Measurements from ENCODE around the gene HSPB8. TPM values are rescaled to one million over a fixed set of nuclear protein-coding genes. Genes with fewer than 3 reads are reported as not detected.

HSPB8 gene
- total RNA-seq, 4 donors from 2014 or later: 47.8 to 86.4 (median 72.1) TPM

GRCh38 chr12:119151445-119152026 is 27.2 kb upstream of the HSPB8 start:
- intact Hi-C loops (cut with DNase I): no loop called here
- Histone ChIP-seq H3K27me3 (peaks cover 0 to 11% (median 0%) of the 10 kb centered on the region in 4 donors), H3K9me3 (peaks cover 0 to 10% (median 8%) of the 10 kb centered on the region in 3 donors), H3K36me3 (no peaks in the 10 kb centered on the region), H3K4me3 (no peak overlapping the region), H3K4me1 (peaks cover 0 to 7% (median 0%) of the 10 kb centered on the region in 3 donors), H3K27ac (no peak overlapping the region)
- no peak for TF ChIP-seq POLR2A (IDR thresholded peaks at IDR 0.05)
- TF ChIP-seq, protein P1, sequence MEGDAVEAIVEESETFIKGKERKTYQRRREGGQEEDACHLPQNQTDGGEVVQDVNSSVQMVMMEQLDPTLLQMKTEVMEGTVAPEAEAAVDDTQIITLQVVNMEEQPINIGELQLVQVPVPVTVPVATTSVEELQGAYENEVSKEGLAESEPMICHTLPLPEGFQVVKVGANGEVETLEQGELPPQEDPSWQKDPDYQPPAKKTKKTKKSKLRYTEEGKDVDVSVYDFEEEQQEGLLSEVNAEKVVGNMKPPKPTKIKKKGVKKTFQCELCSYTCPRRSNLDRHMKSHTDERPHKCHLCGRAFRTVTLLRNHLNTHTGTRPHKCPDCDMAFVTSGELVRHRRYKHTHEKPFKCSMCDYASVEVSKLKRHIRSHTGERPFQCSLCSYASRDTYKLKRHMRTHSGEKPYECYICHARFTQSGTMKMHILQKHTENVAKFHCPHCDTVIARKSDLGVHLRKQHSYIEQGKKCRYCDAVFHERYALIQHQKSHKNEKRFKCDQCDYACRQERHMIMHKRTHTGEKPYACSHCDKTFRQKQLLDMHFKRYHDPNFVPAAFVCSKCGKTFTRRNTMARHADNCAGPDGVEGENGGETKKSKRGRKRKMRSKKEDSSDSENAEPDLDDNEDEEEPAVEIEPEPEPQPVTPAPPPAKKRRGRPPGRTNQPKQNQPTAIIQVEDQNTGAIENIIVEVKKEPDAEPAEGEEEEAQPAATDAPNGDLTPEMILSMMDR (IDR thresholded peaks at IDR 0.05): no peak
- DNase-seq: no peak
- WGBS, 2 donors: 82% methylated on average over 1 of the region's 1 CpG; no CpG with 5 or more reads in 1 of the 2 donors

- WGBS, 2 donors: 45 to 53% methylated on average over 21 to 32 of the region's 49 CpGs
- H3K27me3 ChIP-seq: peaks cover 0 to 11% (median 0%) of the 10 kb centered on the region in 4 donors
- H3K4me1 ChIP-seq: peaks cover 0 to 7% (median 0%) of the 10 kb centered on the region in 3 donors
- intact Hi-C loops (cut with DNase I): no loop called here
- DNase-seq: no peak
- no peaks in the 10 kb centered on the region for H3K36me3 ChIP-seq
- no peak for TF ChIP-seq POLR2A (IDR thresholded peaks at IDR 0.05)
- TF ChIP-seq, protein P1 (IDR thresholded peaks at IDR 0.05): no peak
- peaks cover 0 to 10% (median 8%) of the 10 kb centered on the region in 3 donors for H3K9me3 ChIP-seq
- peak overlapping the region in 1 of 4 donors; percentile 27 for H3K4me3 ChIP-seq
- H3K27ac ChIP-seq: no peak overlapping the region
These were observed 25.0 kb upstream of the HSPB8 start for GRCh38 chr12:119153477-119154434.

GRCh38 chr12:119154435-119154818 is 24.3 kb upstream of the HSPB8 start:
- WGBS, 2 donors: 60 to 89% methylated on average over 1 to 3 of the region's 11 CpGs
- no peak overlapping the region for H3K4me3 ChIP-seq
- H3K4me1 ChIP-seq: peaks cover 0 to 7% (median 0%) of the 10 kb centered on the region in 3 donors
- H3K9me3 ChIP-seq: peaks cover 0 to 10% (median 8%) of the 10 kb centered on the region in 3 donors
- intact Hi-C loops (cut with DNase I): no loop called here
- H3K36me3 ChIP-seq: no peaks in the 10 kb centered on the region
- TF ChIP-seq, protein P1 (IDR thresholded peaks at IDR 0.05): no peak
- no peak for TF ChIP-seq POLR2A (IDR thresholded peaks at IDR 0.05)
- no peak overlapping the region for H3K27ac ChIP-seq
- DNase-seq: no peak
- H3K27me3 ChIP-seq: peaks cover 0 to 11% (median 0%) of the 10 kb centered on the region in 4 donors

DNA sequence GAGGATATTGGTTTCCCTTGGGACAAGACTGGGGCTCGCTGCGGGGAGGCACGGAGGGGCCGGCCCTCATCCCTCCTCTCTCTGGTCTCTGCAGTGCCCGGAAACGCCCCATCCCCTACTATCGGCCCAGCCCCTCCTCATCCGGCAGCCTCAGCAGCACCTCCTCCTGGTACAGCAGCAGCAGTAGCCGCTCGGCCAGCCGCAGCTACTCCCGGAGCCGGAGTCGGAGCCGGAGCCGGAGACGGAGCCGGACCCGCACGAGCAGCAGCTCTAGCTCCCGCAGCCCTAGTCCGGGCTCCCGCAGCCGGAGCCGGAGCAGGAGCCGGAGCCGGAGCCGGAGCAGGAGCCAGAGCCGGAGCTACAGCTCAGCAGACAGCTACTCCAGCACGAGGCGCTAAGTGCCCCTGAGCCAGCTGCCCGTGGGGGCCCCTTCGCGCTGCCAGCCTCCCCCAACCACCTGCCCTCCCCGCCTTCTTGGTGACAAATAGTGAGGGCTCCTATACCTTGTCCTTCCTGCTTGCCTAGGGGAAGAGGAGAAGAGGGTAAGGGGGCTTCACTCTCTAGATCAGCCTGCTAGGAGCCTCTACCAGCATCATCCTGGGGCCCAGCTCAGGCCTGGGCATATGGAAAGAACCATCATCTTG is 22.2 kb upstream of the HSPB8 start:
- no peak for DNase-seq
- TF ChIP-seq POLR2A (IDR thresholded peaks at IDR 0.05): no peak
- TF ChIP-seq, protein P1 (IDR thresholded peaks at IDR 0.05): no peak
- H3K4me1 ChIP-seq: peaks cover 0 to 7% (median 0%) of the 10 kb centered on the region in 3 donors
- H3K27ac ChIP-seq: peak overlapping the region in 1 of 4 donors; percentile 28
- H3K9me3 ChIP-seq: peaks cover 0 to 5% (median 3%) of the 10 kb centered on the region in 3 donors
- WGBS, 2 donors: 69 to 78% methylated on average over 8 to 11 of the region's 35 CpGs
- H3K36me3 ChIP-seq: no peaks in the 10 kb centered on the region
- H3K27me3 ChIP-seq: peaks cover 0 to 11% (median 0%) of the 10 kb centered on the region in 4 donors
- intact Hi-C loops (cut with DNase I): no loop called here
- H3K4me3 ChIP-seq: peak overlapping the region in 1 of 4 donors; percentile 12
